ENCODE results near the gene PRRT3. TPM values are rescaled to one million over a fixed set of nuclear protein-coding genes. Genes with fewer than 3 reads are reported as not detected.
A peak's percentile ranks its signal among the peaks of the same experiment; 100 is the strongest.

PRRT3 gene
- total and polyA plus RNA-seq, 2 donors (not counting 1 experiment from before 2014, with no cell fraction given), result 3.1 to 3.8 TPM

DNA sequence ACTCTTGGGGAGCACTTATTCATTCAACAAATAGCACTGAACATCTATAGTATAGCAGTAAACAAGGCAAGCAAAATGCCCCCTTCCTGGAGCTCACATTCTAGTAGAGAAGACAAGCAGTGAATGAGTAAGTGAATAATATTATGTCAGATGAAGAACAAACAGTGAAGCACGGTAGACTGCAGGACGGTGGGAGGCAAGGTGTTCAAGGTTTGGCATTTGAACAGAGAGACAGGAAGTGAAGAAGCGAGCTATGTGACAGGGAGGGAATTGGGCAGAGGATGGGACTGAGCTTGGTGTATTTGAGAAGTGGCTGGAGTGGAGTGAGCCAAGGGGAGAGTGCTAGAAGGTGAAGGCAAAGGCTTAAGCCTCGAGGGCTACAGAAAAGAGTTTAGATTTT is 17.2 kb downstream of the PRRT3 start:
- Histone ChIP-seq H2AFZ (ENCODE audit: low read length) (no peak overlapping the region), H3K9ac (ENCODE audit: insufficient read depth, low read length) (no peak overlapping the region), H3K4me2 (ENCODE audit: extremely low read depth, insufficient read depth, low read length) (no peak overlapping the region), H3K9me3 (ENCODE audit: control insufficient read depth, insufficient read depth, low read depth, low read length) (no peaks in the 10 kb centered on the region), H3K27ac (ENCODE audit: insufficient read depth, low read length) (no peak overlapping the region), H4K20me1 (ENCODE audit: control insufficient read depth, extremely low read depth, insufficient read depth, low read length) (no peaks in the 10 kb centered on the region), H3K27me3 (ENCODE audit: control insufficient read depth, insufficient read depth, low read length) (no peaks in the 10 kb centered on the region), H3K4me1 (ENCODE audit: control insufficient read depth, extremely low read depth, insufficient read depth, low read length) (peaks cover 5% of the 10 kb centered on the region), H3K4me3 (replicated peaks in 1 of 4; ENCODE audit: control extremely low read depth in 1 of 4, insufficient read depth in 1 of 4, low read depth in 3 of 4, low read length in 4 of 4) (no peak overlapping the region), H3K36me3 (ENCODE audit: control insufficient read depth, insufficient read depth, low read length) (peaks cover 3% of the 10 kb centered on the region), H3K79me2 (ENCODE audit: control insufficient read depth, insufficient read depth, low read length) (no peaks in the 10 kb centered on the region)
- no peak for DNase-seq (ENCODE audit: low read depth in 2 of 2)
- no peak for TF ChIP-seq EZH2 (IDR thresholded peaks at IDR 0.05; ENCODE audit: low read length, missing control alignments)
- TF ChIP-seq, protein P1, sequence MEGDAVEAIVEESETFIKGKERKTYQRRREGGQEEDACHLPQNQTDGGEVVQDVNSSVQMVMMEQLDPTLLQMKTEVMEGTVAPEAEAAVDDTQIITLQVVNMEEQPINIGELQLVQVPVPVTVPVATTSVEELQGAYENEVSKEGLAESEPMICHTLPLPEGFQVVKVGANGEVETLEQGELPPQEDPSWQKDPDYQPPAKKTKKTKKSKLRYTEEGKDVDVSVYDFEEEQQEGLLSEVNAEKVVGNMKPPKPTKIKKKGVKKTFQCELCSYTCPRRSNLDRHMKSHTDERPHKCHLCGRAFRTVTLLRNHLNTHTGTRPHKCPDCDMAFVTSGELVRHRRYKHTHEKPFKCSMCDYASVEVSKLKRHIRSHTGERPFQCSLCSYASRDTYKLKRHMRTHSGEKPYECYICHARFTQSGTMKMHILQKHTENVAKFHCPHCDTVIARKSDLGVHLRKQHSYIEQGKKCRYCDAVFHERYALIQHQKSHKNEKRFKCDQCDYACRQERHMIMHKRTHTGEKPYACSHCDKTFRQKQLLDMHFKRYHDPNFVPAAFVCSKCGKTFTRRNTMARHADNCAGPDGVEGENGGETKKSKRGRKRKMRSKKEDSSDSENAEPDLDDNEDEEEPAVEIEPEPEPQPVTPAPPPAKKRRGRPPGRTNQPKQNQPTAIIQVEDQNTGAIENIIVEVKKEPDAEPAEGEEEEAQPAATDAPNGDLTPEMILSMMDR (conservative IDR thresholded peaks at IDR 0.05 in 1 of 2, IDR thresholded peaks at IDR 0.05 in 1 of 2; ENCODE audit: low read depth in 1 of 2, low read length in 2 of 2), result no peak

GRCh38 chr3:9934235-9934621 is 18.0 kb downstream of the PRRT3 start:
- peak overlapping the region; percentile 82 for H2AFZ ChIP-seq (ENCODE audit: low read length)
- peaks cover 5% of the 10 kb centered on the region for H3K4me1 ChIP-seq (ENCODE audit: control insufficient read depth, extremely low read depth, insufficient read depth, low read length)
- no peak for DNase-seq (ENCODE audit: low read depth in 2 of 2)
- no peaks in the 10 kb centered on the region for H3K9me3 ChIP-seq (ENCODE audit: control insufficient read depth, insufficient read depth, low read depth, low read length)
- H3K4me3 ChIP-seq (replicated peaks in 1 of 4; ENCODE audit: control extremely low read depth in 1 of 4, insufficient read depth in 1 of 4, low read depth in 3 of 4, low read length in 4 of 4), result peak overlapping the region; percentile 64 to 77 (median 70)
- peaks cover 3% of the 10 kb centered on the region for H3K36me3 ChIP-seq (ENCODE audit: control insufficient read depth, insufficient read depth, low read length)
- H3K9ac ChIP-seq (ENCODE audit: insufficient read depth, low read length), result peak overlapping the region; percentile 87
- peak overlapping the region; percentile 84 for H3K27ac ChIP-seq (ENCODE audit: insufficient read depth, low read length)
- peak overlapping the region; percentile 95 for H3K4me2 ChIP-seq (ENCODE audit: extremely low read depth, insufficient read depth, low read length)
- no peaks in the 10 kb centered on the region for H4K20me1 ChIP-seq (ENCODE audit: control insufficient read depth, extremely low read depth, insufficient read depth, low read length)
- no peaks in the 10 kb centered on the region for H3K27me3 ChIP-seq (ENCODE audit: control insufficient read depth, insufficient read depth, low read length)
- H3K79me2 ChIP-seq (ENCODE audit: control insufficient read depth, insufficient read depth, low read length), result no peaks in the 10 kb centered on the region
- TF ChIP-seq, protein P1 (conservative IDR thresholded peaks at IDR 0.05 in 1 of 2, IDR thresholded peaks at IDR 0.05 in 1 of 2; ENCODE audit: low read depth in 1 of 2, low read length in 2 of 2), result peak in 1 of 2 donors; percentile 25
- no peak for TF ChIP-seq EZH2 (IDR thresholded peaks at IDR 0.05; ENCODE audit: low read length, missing control alignments)

DNA sequence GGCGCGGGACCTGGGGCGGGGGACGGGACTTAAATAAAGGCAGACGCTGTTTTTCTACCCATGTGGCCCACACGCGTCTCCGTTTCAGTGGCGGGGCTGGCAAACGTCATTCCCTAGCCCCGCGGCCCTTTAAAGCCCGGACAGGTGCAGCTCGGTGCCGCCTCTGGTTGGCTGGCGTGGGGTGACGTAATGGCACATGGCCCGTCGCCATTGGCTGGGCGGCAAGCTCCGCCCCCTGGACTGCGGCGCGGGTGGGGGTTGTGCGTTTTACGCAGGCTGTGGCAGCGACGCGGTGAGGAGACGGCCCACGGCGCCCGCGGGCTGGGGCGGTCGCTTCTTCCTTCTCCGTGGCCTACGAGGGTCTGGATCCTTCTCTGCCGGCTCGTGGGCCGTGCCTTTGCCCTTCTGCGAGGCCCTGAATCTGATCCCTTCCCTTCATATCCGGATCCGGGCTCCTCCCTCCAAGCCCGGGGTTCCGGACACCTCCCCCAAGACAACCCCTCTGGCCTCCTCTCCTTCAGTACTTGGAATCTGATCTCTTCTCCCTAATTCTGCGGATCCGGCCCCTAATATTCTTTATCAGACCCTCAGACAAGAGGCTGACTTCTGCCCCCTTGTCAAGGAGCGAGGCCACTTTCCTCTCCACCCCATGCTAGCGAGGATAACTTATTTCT is 18.5 kb downstream of the PRRT3 start, which contains the start of gene CRELD1:
TSS of gene CRELD1 (plus strand) at position 274 of the 674 bp plus-strand sequence. CDS start 605 bp downstream, outside the sequence.
- Histone ChIP-seq H2AFZ (ENCODE audit: low read length) (peak within 1 kb of the TSS; percentile 82), H3K4me3 (replicated peaks in 1 of 4; ENCODE audit: control extremely low read depth in 1 of 4, insufficient read depth in 1 of 4, low read depth in 3 of 4, low read length in 4 of 4) (peak within 1 kb of the TSS; percentile 64 to 77 (median 70))
- DNase-seq (ENCODE audit: low read depth in 2 of 2), result peak; percentile 93 to 94

More for the DNA sequence above, 18.5 kb downstream of the PRRT3 start, which contains the start of gene CRELD1:
- peak within 1 kb of the TSS; percentile 95 for H3K4me2 ChIP-seq (ENCODE audit: extremely low read depth, insufficient read depth, low read length)
- H3K36me3 ChIP-seq (ENCODE audit: control insufficient read depth, insufficient read depth, low read length), result peaks cover 3% of the 10 kb centered on the region
- peak within 1 kb of the TSS; percentile 87 for H3K9ac ChIP-seq (ENCODE audit: insufficient read depth, low read length)
- no peaks in the 10 kb centered on the region for H3K9me3 ChIP-seq (ENCODE audit: control insufficient read depth, insufficient read depth, low read depth, low read length)
- peak within 1 kb of the TSS; percentile 84 for H3K27ac ChIP-seq (ENCODE audit: insufficient read depth, low read length)
- no peaks in the 10 kb centered on the region for H4K20me1 ChIP-seq (ENCODE audit: control insufficient read depth, extremely low read depth, insufficient read depth, low read length)
- H3K27me3 ChIP-seq (ENCODE audit: control insufficient read depth, insufficient read depth, low read length), result no peaks in the 10 kb centered on the region
- H3K79me2 ChIP-seq (ENCODE audit: control insufficient read depth, insufficient read depth, low read length), result no peaks in the 10 kb centered on the region
- TF ChIP-seq, protein P1 (conservative IDR thresholded peaks at IDR 0.05 in 1 of 2, IDR thresholded peaks at IDR 0.05 in 1 of 2; ENCODE audit: low read depth in 1 of 2, low read length in 2 of 2), result no peak
- TF ChIP-seq EZH2 (IDR thresholded peaks at IDR 0.05; ENCODE audit: low read length, missing control alignments), result no peak
- peaks cover 5% of the 10 kb centered on the region for H3K4me1 ChIP-seq (ENCODE audit: control insufficient read depth, extremely low read depth, insufficient read depth, low read length)

Measured in fibroblast of lung (primary cell).